ENCODE measurements around the gene TTC8.

GRCh38 chr14:88841741-88842140 is 17.3 kb downstream of the TTC8 start:
- no peak for TF ChIP-seq CTCF (IDR thresholded peaks at IDR 0.05; ENCODE audit: extremely low read depth in 1 of 2, insufficient read depth in 1 of 2, low read depth in 1 of 2, low read length in 2 of 2)
- TF ChIP-seq POLR2A (IDR thresholded peaks at IDR 0.05; ENCODE audit: low read depth, low read length), result no peak
- TF ChIP-seq POLR2AphosphoS5 (IDR thresholded peaks at IDR 0.05; ENCODE audit: insufficient read depth, low read depth, low read length), result no peak
- no peak for TF ChIP-seq FOS (IDR thresholded peaks at IDR 0.05; ENCODE audit: borderline replicate concordance, insufficient read depth, low read length)
- TF ChIP-seq EZH2 (IDR thresholded peaks at IDR 0.05; ENCODE audit: borderline replicate concordance, low read depth, low read length, severe bottlenecking), result no peak
- TF ChIP-seq MAX (IDR thresholded peaks at IDR 0.05; ENCODE audit: insufficient read depth, insufficient read length), result no peak
- no peak for TF ChIP-seq MYC (IDR thresholded peaks at IDR 0.05; ENCODE audit: low read depth, low read length)
